B cell (primary cell): ENCODE measurements around the gene SLC6A18. TPM values are rescaled to one million over a fixed set of nuclear protein-coding genes. Genes with fewer than 3 reads are reported as not detected.

ENCODE experiments used
- ATAC-seq: fragments of 200-7000 bp; cut with Tn5 transposase; one replicate; pipeline ENCODE4 v1.10.0; 2021; ENCODE audit warnings: low read depth, mild to moderate bottlenecking, moderate number of reproducible peaks, moderate library complexity
- CTCF ChIA-PET: fragments of 350-600 bp; sonication (Branson Sonifier 250); formaldehyde crosslinking; loops from one replicate; lab custom pipeline; 2021; ENCODE audit warnings: antibody characterized with exemption, inconsistent platforms; lab: Charles Lee
- POLR2A ChIA-PET: fragments of 350-600 bp; sonication (Branson Sonifier 250); formaldehyde crosslinking; loops from one replicate; lab custom pipeline; 2021; ENCODE audit warnings: antibody characterized with exemption; lab: Charles Lee
- DNase-seq: peaks from one replicate; pipeline ENCODE4 v3.0.0; 2013
- H2AFZ ChIP-seq: 2 replicates; pipeline ENCODE4 v1.6.1; 2012; ENCODE audit warnings: mild to moderate bottlenecking, low read depth, low read length; ENCODE audit not compliant: insufficient read depth, poor library complexity, severe bottlenecking
- H3K27ac ChIP-seq, 2 donors: 1 replicate in 1 of 2; 2 replicates in 1 of 2; pipeline ENCODE4 v1.5.1; 2012 to 2013; ENCODE audit warnings: low read length in 2 of 2, mild to moderate bottlenecking in 2 of 2, moderate library complexity in 1 of 2
- H3K27me3 ChIP-seq, 4 experiments: fragments of 200-600 bp in 1 of 4; sonication (generic) in 1 of 4; replicated peaks in 1 of 4; 1 replicate in 2 of 4; 2 replicates in 2 of 4; pipeline versions ENCODE4 v1.6.1 to v1.7.0; 2013 to 2016; ENCODE audit warnings: low read length in 3 of 4, mild to moderate bottlenecking in 2 of 4, mixed read lengths in 1 of 4, moderate library complexity in 1 of 4; ENCODE audit not compliant: insufficient read depth in 4 of 4, control insufficient read depth in 3 of 4; ENCODE audit errors: control extremely low read depth in 1 of 4
- H3K36me3 ChIP-seq, 2 experiments: replicated peaks in 1 of 2; 1 replicate in 1 of 2; 2 replicates in 1 of 2; pipeline versions ENCODE4 v1.6.1 to v1.7.1; 2013; ENCODE audit warnings: low read length in 1 of 2; ENCODE audit not compliant: insufficient read depth in 2 of 2, control insufficient read depth in 1 of 2; ENCODE audit errors: control extremely low read depth in 1 of 2, extremely low read depth in 1 of 2
- H3K4me1 ChIP-seq, 2 donors: fragments of 200-600 bp in 1 of 2; sonication (generic) in 1 of 2; 1 replicate in 1 of 2; 2 replicates in 1 of 2; pipeline versions ENCODE4 v1.5.1 to v1.6.1; 2013 to 2017; ENCODE audit warnings: low read length in 2 of 2; ENCODE audit not compliant: control insufficient read depth in 2 of 2, insufficient read depth in 2 of 2
- H3K4me2 ChIP-seq: replicated peaks from 2 replicates; pipeline ENCODE3; 2012; ENCODE audit warnings: mild to moderate bottlenecking, low read depth, low read length; ENCODE audit not compliant: poor library complexity, severe bottlenecking
- H3K4me3 ChIP-seq, 5 experiments: fragments of 200-600 bp in 1 of 5; sonication (generic) in 1 of 5; 1 replicate in 3 of 5; 2 replicates in 2 of 5; pipeline versions ENCODE4 v1.5.1 to v1.7.0; 2011 to 2016; ENCODE audit warnings: low read length in 4 of 5, mild to moderate bottlenecking in 4 of 5, low read depth in 2 of 5, control low read depth in 1 of 5, moderate library complexity in 1 of 5; ENCODE audit not compliant: insufficient read depth in 1 of 5; ENCODE audit errors: control extremely low read depth in 1 of 5, extremely low read depth in 1 of 5
- H3K79me2 ChIP-seq: fragments of 200-600 bp; sonication (generic); one replicate; pipeline ENCODE4 v1.6.0; 2016; ENCODE audit warnings: low read length; ENCODE audit not compliant: control insufficient read depth, insufficient read depth
- H3K9ac ChIP-seq: fragments of 200-600 bp; sonication (generic); 2 replicates; pipeline ENCODE4 v1.6.1; 2017; ENCODE audit warnings: mild to moderate bottlenecking, low read length, moderate library complexity
- H3K9me3 ChIP-seq, 3 donors: one replicate each; pipeline versions ENCODE4 v1.6.1 to v1.7.1; 2013; ENCODE audit warnings: low read length in 2 of 3; ENCODE audit not compliant: control insufficient read depth in 2 of 3, insufficient read depth in 1 of 3; ENCODE audit errors: control extremely low read depth in 1 of 3
- H4K20me1 ChIP-seq: 2 replicates; pipeline ENCODE4 v1.6.0; 2012; ENCODE audit warnings: mild to moderate bottlenecking, low read length; ENCODE audit not compliant: insufficient read depth, control insufficient read depth, poor library complexity, severe bottlenecking
- H3K27ac Mint-ChIP-seq: one replicate; pipeline ENCODE4 v1.8.0; 2021; ENCODE audit warnings: mixed read lengths
- H3K27me3 Mint-ChIP-seq: one replicate; pipeline ENCODE4 v1.8.0; 2021; ENCODE audit warnings: mixed read lengths
- H3K4me1 Mint-ChIP-seq: one replicate; pipeline ENCODE4 v1.8.0; 2021; ENCODE audit warnings: mixed read lengths
- H3K4me3 Mint-ChIP-seq: one replicate; pipeline ENCODE4 v1.8.0; 2021; ENCODE audit warnings: mixed read lengths
- H3K9me3 Mint-ChIP-seq: one replicate; pipeline ENCODE4 v1.8.0; 2022; ENCODE audit warnings: mixed read lengths; ENCODE audit not compliant: insufficient read depth
- EZH2 ChIP-seq: IDR thresholded peaks from 2 replicates; pipeline ENCODE4 v1.6.1; 2012; ENCODE audit warnings: borderline replicate concordance, low read depth, mild to moderate bottlenecking, moderate library complexity, low read length; ENCODE audit not compliant: insufficient read depth, poor library complexity, severe bottlenecking
- WGBS: methylation state at CpG from one replicate; pipeline ENCODE4 v1.1.5; 2013; ENCODE audit warnings: missing lambda C conversion rate; ENCODE audit not compliant: insufficient coverage; 5-methylcytosine and 5-hydroxymethylcytosine counted together
- intact Hi-C: fragments of 100-400 bp; cut with micrococcal nuclease; formaldehyde crosslinking; loops from one replicate; pipeline ENCODE4 v1.10.0; 2022
- polyA plus RNA-seq: library from polyadenylated mRNA; depleted of rRNA; stranded (reverse); fragments of >200 nt; gene quantifications from 2 replicates; pipeline ENCODE4 v1.2.3, GENCODE V29; 2012
- total RNA-seq, 2 donors: library from RNA; stranded (reverse); fragments of 120-200 nt in 1 of 2; gene quantifications; 1 replicate in 1 of 2; 2 replicates in 1 of 2; pipeline versions ENCODE4 v1.2.3 to v1.2.4, GENCODE V29; 2013 to 2022
- TF ChIP-seq, protein P1 (sequence below): fragments of 200-600 bp; IDR thresholded peaks from one replicate; pipeline ENCODE4 v1.8.0; 2022; ENCODE audit warnings: antibody characterized with exemption, mild to moderate bottlenecking

The SLC6A18 gene
- total and polyA plus RNA-seq, 2 donors (not counting 1 experiment from before 2014, with no cell fraction given), result not detected

GRCh38 chr5:1193591-1193985 is 31.6 kb upstream of the SLC6A18 start:
- Histone ChIP-seq H3K36me3 (no peaks in the 10 kb centered on the region), H2AFZ (no peak overlapping the region), H3K9ac (no peak overlapping the region), H3K4me1 (no peaks in the 10 kb centered on the region), H3K79me2 (no peaks in the 10 kb centered on the region), H3K27ac (no peak overlapping the region), H4K20me1 (no peaks in the 10 kb centered on the region), H3K4me2 (no peak overlapping the region), H3K27me3 (peaks cover 0 to 3% (median under 1%) of the 10 kb centered on the region in 4 experiments), H3K4me3 (no peak overlapping the region), H3K9me3 (no peaks in the 10 kb centered on the region)
- Mint-ChIP-seq H3K27me3 (peaks cover 22% of the 10 kb centered on the region), H3K27ac (no peak overlapping the region), H3K4me1 (peaks cover 5% of the 10 kb centered on the region), H3K9me3 (no peaks in the 10 kb centered on the region), H3K4me3 (no peak overlapping the region)
- no peak for ATAC-seq
- intact Hi-C loops, result no loop called here
- DNase-seq, result no peak
- WGBS, result 89% methylated on average over 28 of the region's 28 CpGs
- ChIA-PET POLR2A (no interaction called here), CTCF (no interaction called here)
- TF ChIP-seq EZH2, result no peak
- TF ChIP-seq, protein P1, sequence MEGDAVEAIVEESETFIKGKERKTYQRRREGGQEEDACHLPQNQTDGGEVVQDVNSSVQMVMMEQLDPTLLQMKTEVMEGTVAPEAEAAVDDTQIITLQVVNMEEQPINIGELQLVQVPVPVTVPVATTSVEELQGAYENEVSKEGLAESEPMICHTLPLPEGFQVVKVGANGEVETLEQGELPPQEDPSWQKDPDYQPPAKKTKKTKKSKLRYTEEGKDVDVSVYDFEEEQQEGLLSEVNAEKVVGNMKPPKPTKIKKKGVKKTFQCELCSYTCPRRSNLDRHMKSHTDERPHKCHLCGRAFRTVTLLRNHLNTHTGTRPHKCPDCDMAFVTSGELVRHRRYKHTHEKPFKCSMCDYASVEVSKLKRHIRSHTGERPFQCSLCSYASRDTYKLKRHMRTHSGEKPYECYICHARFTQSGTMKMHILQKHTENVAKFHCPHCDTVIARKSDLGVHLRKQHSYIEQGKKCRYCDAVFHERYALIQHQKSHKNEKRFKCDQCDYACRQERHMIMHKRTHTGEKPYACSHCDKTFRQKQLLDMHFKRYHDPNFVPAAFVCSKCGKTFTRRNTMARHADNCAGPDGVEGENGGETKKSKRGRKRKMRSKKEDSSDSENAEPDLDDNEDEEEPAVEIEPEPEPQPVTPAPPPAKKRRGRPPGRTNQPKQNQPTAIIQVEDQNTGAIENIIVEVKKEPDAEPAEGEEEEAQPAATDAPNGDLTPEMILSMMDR, result no peak

- Mint-ChIP-seq H3K4me1 (peaks cover 5% of the 10 kb centered on the region), H3K27me3 (peaks cover 16% of the 10 kb centered on the region), H3K4me3 (no peak overlapping the region), H3K9me3 (no peaks in the 10 kb centered on the region), H3K27ac (no peak overlapping the region)
- H2AFZ ChIP-seq, result no peak overlapping the region
- no peak overlapping the region for H3K9ac ChIP-seq
- H3K4me3 ChIP-seq, result no peak overlapping the region
- H3K27me3 ChIP-seq, result peaks cover 0 to 3% (median under 1%) of the 10 kb centered on the region in 4 experiments
- DNase-seq (no peak), ATAC-seq (no peak)
- no peaks in the 10 kb centered on the region for H3K36me3 ChIP-seq
- WGBS, result 89% methylated on average over 3 of the region's 6 CpGs
- H3K79me2 ChIP-seq, result no peaks in the 10 kb centered on the region
- no peaks in the 10 kb centered on the region for H4K20me1 ChIP-seq
- ChIA-PET POLR2A (no interaction called here), CTCF (no interaction called here)
- no peaks in the 10 kb centered on the region for H3K4me1 ChIP-seq
- no peak overlapping the region for H3K4me2 ChIP-seq
- intact Hi-C loops, result no loop called here
- H3K27ac ChIP-seq, result no peak overlapping the region
- TF ChIP-seq, protein P1, result no peak
- TF ChIP-seq EZH2, result no peak
- H3K9me3 ChIP-seq, result no peaks in the 10 kb centered on the region
These were observed 30.8 kb upstream of the SLC6A18 start for GRCh38 chr5:1194378-1194777.
